ENCODE results near the gene PTPRR. TPM values are rescaled to one million over a fixed set of nuclear protein-coding genes. Genes with fewer than 3 reads are reported as not detected.
A peak's percentile ranks its signal among the peaks of the same experiment; 100 is the strongest.

Gene PTPRR
- total and polyA plus RNA-seq, 11 donors: 0.21 to 1.0 (median 0.40) TPM; not detected in 1

GRCh38 chr12:70603044-70603443, 317.5 kb downstream of the PTPRR start:
- TF ChIP-seq POLR2A (IDR thresholded peaks at IDR 0.05): no peak
- intact Hi-C loops (cut with DNase I): loop anchor here in 2 of 10 donors (5.0 to 10.0 kb wide), 2 partner anchors 59 to 62 kb away; no protein-coding TSS in a partner anchor

GRCh38 chr12:70598467-70599193, 321.9 kb downstream of the PTPRR start:
- H3K27ac ChIP-seq: peak overlapping the region in 9 of 12 donors; percentile 11 to 61 (median 28)
- 26 to 35% (median 27%) methylated on average over 4 of the region's 4 CpGs for WGBS, 4 donors

More at GRCh38 chr12:70603044-70603443, 317.5 kb downstream of the PTPRR start:
- 32 to 96% (median 57%) methylated on average over 1 of the region's 1 CpG for WGBS, 4 donors
- Histone ChIP-seq H3K4me3 (peak overlapping the region in 7 of 12 donors; percentile 56 to 73 (median 65)), H3K36me3 (peaks cover 0 to 11% (median 0%) of the 10 kb centered on the region in 9 donors), H3K4me1 (peaks cover 0 to 16% (median 0%) of the 10 kb centered on the region in 12 donors), H3K9me3 (no peaks in the 10 kb centered on the region), H3K27me3 (peaks cover 0 to 10% (median 0%) of the 10 kb centered on the region in 9 donors), H3K27ac (peak overlapping the region in 1 of 12 donors; percentile 9)
- ATAC-seq (no peak), DNase-seq (no peak)

GRCh38 chr12:70592664-70593063, 327.9 kb downstream of the PTPRR start:
- H3K36me3 ChIP-seq: peaks cover 0 to 50% (median 3%) of the 10 kb centered on the region in 9 donors
- H3K4me1 ChIP-seq: peaks cover 0 to 19% (median 0%) of the 10 kb centered on the region in 12 donors
- ATAC-seq (no peak), DNase-seq (no peak)
- WGBS, 4 donors: 93 to 99% (median 98%) methylated on average over 2 of the region's 2 CpGs
- no peak overlapping the region for H3K27ac ChIP-seq
- intact Hi-C loops (cut with DNase I): loop anchor here in 3 of 10 donors (5.0 to 10.0 kb wide), 2 partner anchors 52 to 130 kb away; no protein-coding TSS in a partner anchor
- H3K27me3 ChIP-seq: no peaks in the 10 kb centered on the region
- H3K9me3 ChIP-seq: no peaks in the 10 kb centered on the region
- no peak for TF ChIP-seq CTCF (IDR thresholded peaks at IDR 0.05)
- TF ChIP-seq POLR2A (IDR thresholded peaks at IDR 0.05): no peak
- H3K4me3 ChIP-seq: no peak overlapping the region

More at GRCh38 chr12:70598467-70599193, 321.9 kb downstream of the PTPRR start:
- peaks cover 0 to 13% (median 0%) of the 10 kb centered on the region in 9 donors for H3K36me3 ChIP-seq
- H3K4me3 ChIP-seq: peak overlapping the region in 6 of 12 donors; percentile 4 to 35 (median 20)
- ATAC-seq: peak; percentile 58 to 91 (median 68)
- H3K4me1 ChIP-seq: peaks cover 0 to 23% (median 0%) of the 10 kb centered on the region in 12 donors
- H3K9me3 ChIP-seq: no peaks in the 10 kb centered on the region
- intact Hi-C loops (cut with DNase I): loop anchor here in 3 of 10 donors (5.0 to 10.0 kb wide), 2 partner anchors 46 to 49 kb away; no protein-coding TSS in a partner anchor
- TF ChIP-seq POLR2A (IDR thresholded peaks at IDR 0.05): no peak
- no peak for TF ChIP-seq CTCF (IDR thresholded peaks at IDR 0.05)
- peak in 2 of 5 donors; percentile 45 to 66 for DNase-seq
- H3K27me3 ChIP-seq: no peaks in the 10 kb centered on the region

GRCh38 chr12:70590549-70591226, 329.9 kb downstream of the PTPRR start:
- ATAC-seq (no peak), DNase-seq (no peak)
- Histone ChIP-seq H3K36me3 (peaks cover 0 to 67% (median 7%) of the 10 kb centered on the region in 9 donors), H3K4me3 (no peak overlapping the region), H3K27ac (no peak overlapping the region), H3K9me3 (no peaks in the 10 kb centered on the region), H3K4me1 (peaks cover 0 to 15% (median 0%) of the 10 kb centered on the region in 12 donors), H3K27me3 (no peaks in the 10 kb centered on the region)
- no peak for TF ChIP-seq POLR2A (IDR thresholded peaks at IDR 0.05)
- no peak for TF ChIP-seq CTCF (IDR thresholded peaks at IDR 0.05)
- 67 to 73% (median 70%) methylated on average over 4 of the region's 4 CpGs for whole genome bisulfite sequencing, 4 donors
- intact Hi-C loops (cut with DNase I): loop anchor here in 8 of 10 donors (2.0 to 10.0 kb wide), 4 partner anchors 54 to 132 kb away; no protein-coding TSS in a partner anchor

All from heart left ventricle (tissue), 16 donors.